ENCODE data around the gene SLC6A9.
A peak's percentile ranks its signal among the peaks of the same experiment; 100 is the strongest.

Gene SLC6A9

GRCh38 chr1:44029911-44030604 lies 1.2 kb downstream of the SLC6A9 start:
- DNase-seq = peak in 50 of 51 donors; percentile 55 to 97 (median 89)

- peak in 5 of 51 donors; percentile 43 to 65 (median 61) for DNase-seq
Observed at GRCh38 chr1:44029260-44029910, 1.9 kb downstream of the SLC6A9 start.

- no peak for DNase-seq
Observed at GRCh38 chr1:44027320-44027719, 3.9 kb downstream of the SLC6A9 start.

- no peak for DNase-seq
Observed at GRCh38 chr1:44025816-44026215, 5.4 kb downstream of the SLC6A9 start.

- DNase-seq = no peak
Observed at GRCh38 chr1:44024903-44025525, 6.2 kb downstream of the SLC6A9 start.

- DNase-seq = no peak
Observed at GRCh38 chr1:44024031-44024902, 7.0 kb downstream of the SLC6A9 start.

- no peak for DNase-seq
Observed at GRCh38 chr1:44021581-44022321, 9.5 kb downstream of the SLC6A9 start.

GRCh38 chr1:44021156-44021555 lies 10.1 kb downstream of the SLC6A9 start:
- DNase-seq = peak in 10 of 51 donors; percentile 16 to 43 (median 31)

- no peak for DNase-seq
Observed at GRCh38 chr1:44020464-44020863, 10.8 kb downstream of the SLC6A9 start.

GRCh38 chr1:44019466-44019948 lies 11.8 kb downstream of the SLC6A9 start:
- DNase-seq = peak in 37 of 51 donors; percentile 25 to 81 (median 59)

- peak in 27 of 51 donors; percentile 34 to 72 (median 48) for DNase-seq
Observed at GRCh38 chr1:44016890-44017400, 14.3 kb downstream of the SLC6A9 start.

GRCh38 chr1:44016041-44016889 lies 15.0 kb downstream of the SLC6A9 start:
- DNase-seq = peak in 30 of 51 donors; percentile 28 to 76 (median 54)

GRCh38 chr1:44015206-44015605 lies 16.1 kb downstream of the SLC6A9 start:
- peak in 8 of 51 donors; percentile 15 to 41 (median 22) for DNase-seq

GRCh38 chr1:44014365-44015104 lies 16.7 kb downstream of the SLC6A9 start:
- peak in 7 of 51 donors; percentile 26 to 72 (median 43) for DNase-seq

GRCh38 chr1:44013949-44014348 lies 17.3 kb downstream of the SLC6A9 start:
- peak in 20 of 51 donors; percentile 20 to 73 (median 36) for DNase-seq

GRCh38 chr1:44012941-44013609 lies 18.2 kb downstream of the SLC6A9 start:
- peak in 16 of 51 donors; percentile 11 to 63 (median 42) for DNase-seq

GRCh38 chr1:44012404-44012803 lies 18.9 kb downstream of the SLC6A9 start:
- peak in 1 of 51 donors; percentile 28 for DNase-seq
